SKM-1 (cell line): Measurements from ENCODE around the gene CERS1.
A peak's percentile ranks its signal among the peaks of the same experiment; 100 is the strongest.

ENCODE experiments used
- DNase-seq: peaks from one replicate; lab custom pipeline; 2025; ENCODE audit not compliant: unreplicated experiment; lab: John Stamatoyannopoulos, UW

The CERS1 gene

DNA sequence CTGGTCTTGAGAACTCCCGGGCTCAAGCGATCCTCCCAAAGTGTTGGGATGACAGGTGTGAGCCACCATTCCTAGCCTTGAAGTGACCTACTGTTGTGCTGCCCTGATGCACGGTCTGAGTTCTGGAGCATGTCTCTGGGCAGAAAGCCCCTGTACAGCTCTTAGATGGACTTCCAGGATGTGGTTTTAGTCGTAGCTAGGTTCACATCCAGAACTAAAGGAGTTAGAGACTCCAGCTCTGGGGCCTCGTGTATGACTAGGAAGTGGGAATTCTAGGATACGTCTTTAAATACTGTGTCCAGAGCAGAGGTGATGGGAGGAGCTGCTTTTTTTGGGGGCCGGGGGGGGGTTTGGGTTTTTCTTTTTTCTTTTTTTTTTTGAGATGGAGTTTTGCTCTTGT, 52.0 kb downstream of the CERS1 start:
- DNase-seq, result no peak

DNA sequence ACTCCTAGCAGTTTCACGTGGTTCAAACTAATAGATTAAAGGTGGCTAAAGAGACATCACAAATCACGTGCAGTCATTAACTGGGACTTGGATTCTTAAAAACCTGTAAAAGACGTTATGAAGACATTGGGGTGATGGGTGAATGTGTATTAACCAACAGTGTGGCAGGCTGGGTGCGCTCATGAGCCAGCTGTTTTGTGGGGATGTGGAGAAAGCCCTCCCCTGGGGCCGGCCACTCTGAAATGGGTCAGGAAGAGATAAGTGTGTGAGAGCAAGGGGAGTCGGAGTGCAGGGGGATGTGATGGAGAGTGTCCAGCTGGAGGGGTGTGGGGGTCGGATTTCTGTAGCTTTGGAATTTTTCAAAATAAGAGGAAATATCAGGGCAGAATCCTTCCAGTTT, 53.8 kb downstream of the CERS1 start:
- DNase-seq, result no peak

DNA sequence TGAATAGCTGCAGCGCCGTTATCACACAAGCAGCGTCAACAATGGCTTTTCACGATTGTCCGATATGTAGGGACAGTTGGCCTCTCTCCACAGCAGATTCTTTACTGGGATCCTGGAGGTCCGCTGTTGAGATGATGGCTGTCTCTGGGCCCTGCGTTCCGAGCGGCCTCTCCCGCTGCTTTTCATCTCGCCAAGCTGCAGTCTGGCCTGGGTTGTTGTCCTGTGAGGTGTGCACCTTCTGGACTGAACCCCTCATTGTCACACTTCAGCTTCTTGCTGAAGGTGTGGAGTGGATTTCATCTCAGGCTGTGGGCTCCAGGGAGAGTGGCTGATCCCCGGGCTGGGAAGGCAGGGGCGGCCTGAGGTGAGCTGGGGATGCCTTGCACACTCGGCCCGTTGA, 54.6 kb downstream of the CERS1 start:
- DNase-seq, result no peak

DNA sequence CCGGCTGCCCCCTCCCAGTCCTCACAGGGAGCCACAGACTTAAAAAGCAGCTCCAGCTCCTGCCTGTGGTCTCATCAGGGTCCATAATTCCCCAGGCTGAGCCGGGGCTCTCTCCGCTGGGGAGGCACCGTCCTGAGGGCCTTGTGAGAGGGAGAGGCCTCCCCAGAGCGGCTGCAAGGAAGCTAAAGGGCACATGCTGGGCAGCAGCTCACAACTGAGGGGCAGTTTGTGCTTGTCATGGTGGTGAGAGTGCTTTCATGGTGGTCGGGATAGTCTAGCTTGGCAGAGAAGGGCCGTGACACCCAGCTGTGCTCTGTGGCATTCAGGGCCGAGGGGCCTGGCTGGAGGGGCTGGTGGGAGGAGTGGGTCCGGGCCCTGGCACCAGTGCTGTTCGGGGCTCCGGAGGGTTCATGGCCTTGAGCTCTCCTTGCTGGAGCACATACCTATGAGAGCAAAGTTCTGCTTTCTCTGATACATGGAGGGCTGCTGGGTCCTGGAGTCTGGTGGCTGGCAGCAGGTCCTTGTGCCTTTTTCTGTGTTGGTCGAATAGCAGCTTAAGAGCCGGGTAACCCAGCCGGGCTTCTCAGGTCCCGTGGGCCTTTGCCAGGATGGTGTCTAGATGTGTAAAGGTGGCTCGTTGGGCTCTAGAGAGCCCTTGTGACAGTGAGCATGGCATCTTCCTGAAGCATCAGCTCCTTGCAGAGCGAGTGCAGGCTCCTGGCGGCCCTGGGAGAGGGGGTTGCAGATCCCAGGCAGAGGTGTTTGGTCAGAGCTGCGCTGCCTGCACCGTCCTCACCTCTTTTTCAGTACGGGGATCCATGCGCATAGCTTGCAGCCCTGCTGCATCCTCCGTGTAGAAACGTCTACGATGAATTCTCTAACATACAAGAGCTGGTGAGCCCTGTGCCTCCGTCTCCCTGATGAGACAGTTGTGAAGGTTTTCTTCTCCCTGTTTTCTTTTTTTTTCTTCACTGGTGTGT, 55.4 kb downstream of the CERS1 start:
- DNase-seq, result no peak

DNA sequence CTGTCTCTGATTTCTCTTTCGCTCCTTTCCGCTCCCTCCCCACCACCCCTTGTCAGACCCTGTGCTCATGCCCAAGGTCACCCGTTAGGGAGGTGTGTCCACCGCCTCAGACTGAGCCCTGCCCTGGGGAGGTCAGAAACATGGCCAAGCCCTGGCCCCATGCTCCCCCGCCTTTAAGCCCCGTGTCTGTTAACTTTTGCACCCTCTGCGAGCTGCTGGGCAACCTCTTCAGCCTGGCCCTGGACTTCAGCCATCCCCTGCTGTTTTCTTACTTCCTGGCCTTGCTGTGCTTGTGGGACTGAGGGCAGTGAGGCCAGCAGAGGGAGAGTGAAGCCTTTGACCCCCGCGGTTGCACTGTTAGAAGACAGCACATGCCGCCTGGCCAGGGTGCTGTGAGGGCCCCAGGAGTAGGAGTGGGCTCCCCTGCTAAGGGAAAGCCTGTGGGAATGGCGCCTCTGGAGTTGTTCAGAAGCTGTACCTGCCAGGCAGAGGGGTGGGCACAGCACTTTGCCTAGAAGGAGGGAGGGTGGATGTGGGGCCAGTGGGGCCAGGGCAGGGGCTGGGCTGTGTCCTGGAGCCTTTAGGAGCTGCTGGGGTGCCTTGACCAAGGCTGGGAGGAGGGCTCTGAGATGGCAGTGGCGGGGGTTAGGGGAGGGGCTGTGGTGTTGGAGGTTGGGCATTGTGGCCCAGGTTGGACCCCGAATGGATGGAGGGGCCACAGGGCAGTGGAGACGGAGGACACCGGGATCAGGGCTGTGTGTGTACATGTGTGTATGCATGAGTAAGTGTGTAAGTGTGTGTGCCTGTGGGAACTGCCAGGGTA, 56.3 kb downstream of the CERS1 start:
- no peak for DNase-seq

DNA sequence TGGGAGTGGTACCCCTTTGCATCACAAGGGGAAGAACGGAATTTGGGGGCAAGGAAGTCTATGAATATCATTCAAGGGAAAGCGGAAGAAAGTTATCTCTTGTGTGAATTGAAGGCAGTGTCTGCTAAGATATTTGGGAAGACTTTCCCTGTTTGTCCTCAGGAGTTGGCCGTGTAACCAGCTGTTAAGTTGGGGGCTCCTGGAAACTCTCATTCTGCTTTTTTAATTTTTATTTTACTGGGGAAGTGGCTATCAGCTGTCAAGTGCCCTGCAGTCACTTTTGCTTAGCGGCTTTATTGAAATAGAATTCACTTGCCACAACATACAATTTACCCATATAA, 61.3 kb downstream of the CERS1 start:
- no peak for DNase-seq

DNA sequence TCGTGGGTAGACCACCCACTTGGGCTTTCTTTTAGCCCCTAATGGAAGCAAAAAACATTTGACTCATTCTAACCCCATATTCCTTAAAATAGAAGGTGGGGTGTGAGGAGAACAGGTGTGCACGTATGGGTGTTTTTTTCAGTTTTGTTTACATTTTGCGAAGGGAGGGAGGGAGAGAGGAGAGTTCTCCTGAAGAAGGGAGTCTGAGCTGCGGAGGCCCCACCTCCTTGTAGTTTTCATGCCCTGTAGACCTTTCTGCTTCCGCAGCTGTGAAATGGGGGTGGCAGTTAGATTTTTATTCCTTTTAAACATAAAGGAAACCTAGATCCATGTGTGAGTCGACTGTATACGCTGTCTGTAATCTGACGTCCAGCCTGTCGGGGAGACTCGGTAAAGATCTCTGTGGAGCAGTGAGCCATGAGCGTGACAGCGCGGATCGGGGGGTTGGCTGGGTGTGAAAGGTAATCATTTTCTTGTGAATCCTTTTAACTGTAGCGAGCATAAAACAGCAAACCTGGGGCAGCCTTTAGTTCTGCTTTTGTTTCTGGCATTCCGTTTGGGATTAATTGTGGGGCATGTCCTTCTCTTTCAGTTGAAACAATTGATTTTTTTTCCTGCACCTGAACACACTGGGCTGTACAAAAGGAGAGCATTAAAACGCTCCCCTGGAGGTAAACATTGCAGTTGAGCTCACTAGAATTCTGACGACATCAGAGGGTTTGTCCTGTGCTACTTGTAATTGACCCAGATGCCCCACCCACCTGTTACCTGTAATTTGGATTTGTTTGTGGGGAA, 61.9 kb downstream of the CERS1 start:
- DNase-seq, result no peak

DNA sequence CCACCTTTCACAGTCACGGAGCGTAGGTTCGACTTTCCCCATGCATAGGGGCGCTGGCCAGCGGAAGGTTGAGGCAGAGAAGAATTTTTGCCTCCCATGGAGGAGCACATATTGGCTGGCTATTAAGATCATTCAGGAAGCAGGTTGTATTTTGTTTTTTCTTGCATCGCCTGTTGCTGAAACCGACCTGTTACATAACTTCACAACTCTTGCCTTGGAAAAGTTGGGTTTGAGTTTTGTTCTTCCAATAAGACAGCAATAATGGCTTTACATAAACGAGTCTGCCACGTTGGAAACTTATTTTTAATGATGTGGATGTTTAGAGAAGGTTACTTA, 62.8 kb downstream of the CERS1 start:
- DNase-seq, result no peak

DNA sequence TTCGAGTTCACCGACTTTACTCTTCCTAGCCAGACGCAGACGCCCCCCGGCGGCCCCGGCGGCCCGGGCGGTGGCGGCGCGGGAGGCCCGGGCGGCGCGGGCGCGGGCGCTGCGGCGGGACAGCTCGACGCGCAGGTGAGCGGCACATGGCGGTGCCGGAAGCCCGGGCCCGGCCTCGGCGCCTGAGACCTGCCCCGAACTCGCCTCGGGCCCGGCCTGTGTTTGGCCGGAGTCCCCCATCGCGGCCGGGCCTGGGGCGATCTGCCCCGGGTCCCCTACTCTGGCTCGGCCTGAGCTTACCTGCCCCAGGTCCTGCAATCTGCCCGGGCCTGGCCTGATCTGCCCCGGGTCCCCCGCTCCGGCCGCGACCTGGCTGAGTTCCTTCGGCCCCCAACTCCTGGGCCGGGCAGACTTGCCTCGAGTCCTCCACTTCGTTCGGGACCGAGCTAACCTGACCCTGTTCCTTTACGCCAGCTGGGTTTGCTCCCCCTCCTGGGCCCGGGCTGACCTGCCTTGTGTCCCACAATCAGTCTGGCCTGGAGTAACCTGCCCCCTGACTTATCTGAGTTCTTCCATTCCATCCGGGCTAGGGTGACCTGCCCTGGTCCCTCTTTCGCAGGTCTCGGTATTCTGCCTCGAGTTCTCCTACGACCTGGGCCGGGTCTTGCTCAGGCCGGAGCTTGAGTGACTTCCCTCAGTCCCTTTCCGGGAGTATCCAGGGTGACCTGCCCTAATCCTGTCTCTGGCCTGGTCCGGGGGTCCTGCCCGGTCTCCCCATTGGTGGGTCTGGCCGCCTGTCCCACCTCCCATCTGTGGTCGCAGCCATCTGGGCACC, 63.4 kb downstream of the CERS1 start:
- no peak for DNase-seq

DNA sequence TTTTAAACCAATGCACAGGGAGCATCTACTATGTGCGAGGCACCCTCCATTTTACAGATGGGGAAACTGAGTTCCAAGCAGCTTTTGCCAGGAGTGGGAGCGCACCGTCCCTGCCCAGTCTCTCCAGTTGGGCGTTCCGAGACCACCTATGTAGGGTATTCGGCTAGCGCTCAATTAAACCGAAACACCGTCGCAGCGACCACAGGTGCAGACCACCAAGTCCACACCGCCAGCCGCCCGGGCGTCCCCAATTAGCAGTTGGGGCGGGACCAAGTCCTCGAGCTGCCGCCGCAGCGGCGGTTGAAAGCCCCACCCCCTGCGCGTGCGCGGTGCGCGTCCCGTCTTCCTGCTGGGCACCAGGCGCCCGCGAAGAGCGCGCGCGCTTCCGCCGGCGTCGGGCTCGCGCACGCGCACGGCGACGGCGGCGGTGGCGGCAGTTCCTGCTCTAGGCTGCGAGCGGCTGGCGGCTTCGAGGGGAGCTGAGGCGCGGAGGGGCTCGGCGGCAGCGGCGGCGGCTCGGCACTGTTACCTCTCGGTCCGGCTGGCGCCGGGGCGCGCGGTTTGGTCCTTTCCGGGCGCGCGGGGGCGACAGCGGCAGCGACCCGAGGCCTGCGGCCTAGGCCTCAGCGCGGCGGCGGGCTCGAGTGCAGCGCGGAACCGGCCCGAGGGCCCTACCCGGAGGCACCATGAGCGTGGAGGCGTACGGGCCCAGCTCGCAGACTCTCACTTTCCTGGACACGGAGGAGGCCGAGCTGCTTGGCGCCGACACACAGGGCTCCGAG, 64.2 kb downstream of the CERS1 start, which contains the start of gene UPF1:
Gene UPF1, plus strand, starts transcription at position 436 of the 782 bp plus-strand sequence. Its CDS starts 251 bp downstream, at position 687.
- DNase-seq, result peak; percentile 56

DNA sequence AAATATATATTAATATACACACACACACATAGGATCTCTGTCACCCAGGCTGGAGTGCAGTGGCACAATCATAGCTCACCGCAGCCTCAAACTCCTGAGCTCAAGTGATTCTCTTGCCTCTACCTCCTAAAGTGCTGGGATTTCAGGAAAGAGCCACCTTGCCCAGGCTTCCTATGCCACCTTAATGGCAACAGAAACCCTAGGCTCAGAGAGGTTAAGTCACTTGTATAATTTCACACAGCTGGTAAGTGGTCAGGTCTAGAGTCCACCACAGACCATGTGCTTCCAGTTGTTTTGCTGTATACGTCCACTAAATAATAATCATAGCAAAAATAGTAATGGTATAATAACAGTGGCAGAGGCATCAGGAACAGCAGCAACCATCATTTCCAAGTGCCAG, 65.5 kb downstream of the CERS1 start:
- DNase-seq, result no peak

DNA sequence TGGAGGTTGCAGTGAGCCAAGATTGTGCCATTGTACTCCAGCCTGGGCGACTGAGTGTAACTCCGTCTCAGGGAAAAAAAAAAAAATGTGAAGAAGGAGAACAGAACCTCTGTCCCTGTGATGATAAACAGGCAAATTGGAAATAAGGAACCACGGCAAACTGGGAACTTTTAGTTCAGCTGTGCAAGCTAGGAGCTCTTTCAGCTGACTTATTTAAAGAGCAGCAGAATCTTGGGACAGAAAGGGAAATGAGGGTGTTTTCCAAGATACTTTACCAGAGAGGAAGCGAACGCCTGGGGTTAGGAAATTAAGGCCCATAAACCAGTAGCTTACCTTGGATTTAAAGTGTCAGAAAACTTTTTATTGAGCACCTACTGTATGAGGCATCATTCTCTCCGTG, 67.2 kb downstream of the CERS1 start:
- DNase-seq, result no peak
